CD4-positive, alpha-beta T cell treated with Interleukin-21 for 1 hour (primary cell): ENCODE results near the gene MUC13.

ENCODE experiments used
- DNase-seq: peaks from one replicate; pipeline ENCODE4 v3.0.0-alpha.2; 2020

Gene MUC13

GRCh38 chr3:124862006-124862405 is 72.5 kb downstream of the MUC13 start:
- no peak for DNase-seq

GRCh38 chr3:124861041-124861440 is 73.5 kb downstream of the MUC13 start:
- no peak for DNase-seq

GRCh38 chr3:124860599-124860998 is 74.0 kb downstream of the MUC13 start:
- no peak for DNase-seq

- no peak for DNase-seq
These were observed 75.5 kb downstream of the MUC13 start for GRCh38 chr3:124859025-124859424.

- DNase-seq: no peak
These were observed 76.3 kb downstream of the MUC13 start for GRCh38 chr3:124858275-124858674.

GRCh38 chr3:124856677-124857076 is 77.9 kb downstream of the MUC13 start:
- DNase-seq: no peak
